Peyer's patch (tissue), 4 donors: ENCODE data around the gene ZNF100.

ENCODE experiments used
- POLR2A ChIP-seq, 2 donors: fragments of 450-650 bp; IDR thresholded peaks; one replicate each; pipeline ENCODE4 v1.5.1; 2017; ENCODE audit warnings: antibody characterized with exemption in 2 of 2, mild to moderate bottlenecking in 2 of 2, moderate library complexity in 2 of 2
- TF ChIP-seq, protein P1 (sequence below), 6 experiments: fragments of 450-650 bp in 4 of 6; fragments of 200-600 bp in 2 of 6; sonication (generic) in 1 of 6; IDR thresholded peaks; one replicate each; pipeline ENCODE4 v1.5.1; 2017 to 2019; ENCODE audit warnings: antibody characterized with exemption in 6 of 6, mild to moderate bottlenecking in 3 of 6, moderate library complexity in 1 of 6

DNA sequence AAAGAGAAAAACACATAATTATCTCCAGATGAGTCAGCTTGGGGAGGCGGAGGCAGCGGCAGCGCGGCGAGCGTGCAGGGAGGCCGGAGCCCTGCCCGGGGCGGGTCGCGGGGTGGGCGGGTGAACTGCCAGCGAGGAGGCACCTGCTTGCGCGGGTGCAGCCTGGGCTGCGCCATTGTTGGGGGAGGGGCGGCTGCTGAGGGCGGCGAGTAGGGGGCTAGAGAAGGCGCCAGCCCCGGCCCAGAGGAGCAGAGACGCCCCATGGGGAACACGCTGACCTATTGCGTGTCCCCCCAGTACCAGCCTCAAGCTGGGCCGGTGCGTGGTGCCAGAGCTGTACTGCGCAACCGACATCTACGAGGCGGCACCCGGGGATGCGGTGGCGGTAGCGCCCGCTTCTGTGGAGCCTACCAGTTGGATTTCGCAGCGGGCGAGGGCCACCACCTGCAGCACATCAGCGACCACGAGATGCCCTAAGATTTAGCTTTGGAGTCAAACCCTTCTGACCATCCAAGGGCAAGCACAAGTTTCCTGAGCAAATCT is 16.7 kb downstream of the ZNF100 start:
- TF ChIP-seq, protein P1, sequence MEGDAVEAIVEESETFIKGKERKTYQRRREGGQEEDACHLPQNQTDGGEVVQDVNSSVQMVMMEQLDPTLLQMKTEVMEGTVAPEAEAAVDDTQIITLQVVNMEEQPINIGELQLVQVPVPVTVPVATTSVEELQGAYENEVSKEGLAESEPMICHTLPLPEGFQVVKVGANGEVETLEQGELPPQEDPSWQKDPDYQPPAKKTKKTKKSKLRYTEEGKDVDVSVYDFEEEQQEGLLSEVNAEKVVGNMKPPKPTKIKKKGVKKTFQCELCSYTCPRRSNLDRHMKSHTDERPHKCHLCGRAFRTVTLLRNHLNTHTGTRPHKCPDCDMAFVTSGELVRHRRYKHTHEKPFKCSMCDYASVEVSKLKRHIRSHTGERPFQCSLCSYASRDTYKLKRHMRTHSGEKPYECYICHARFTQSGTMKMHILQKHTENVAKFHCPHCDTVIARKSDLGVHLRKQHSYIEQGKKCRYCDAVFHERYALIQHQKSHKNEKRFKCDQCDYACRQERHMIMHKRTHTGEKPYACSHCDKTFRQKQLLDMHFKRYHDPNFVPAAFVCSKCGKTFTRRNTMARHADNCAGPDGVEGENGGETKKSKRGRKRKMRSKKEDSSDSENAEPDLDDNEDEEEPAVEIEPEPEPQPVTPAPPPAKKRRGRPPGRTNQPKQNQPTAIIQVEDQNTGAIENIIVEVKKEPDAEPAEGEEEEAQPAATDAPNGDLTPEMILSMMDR (IDR thresholded peaks at IDR 0.05), result no peak
- TF ChIP-seq POLR2A (IDR thresholded peaks at IDR 0.05), result no peak
